Activated CD8-positive, alpha-beta T cell treated with anti-CD3 and anti-CD28 coated beads for 36 hours (primary cell): ENCODE data around the gene ZNF664. TPM values are rescaled to one million over a fixed set of nuclear protein-coding genes. Genes with fewer than 3 reads are reported as not detected.

ENCODE experiments used
- ATAC-seq: fragments of 200-7000 bp; cut with Tn5 transposase; one replicate; pipeline ENCODE4 v1.10.0; 2021; ENCODE audit warnings: mild to moderate bottlenecking, moderate library complexity
- CTCF ChIA-PET: fragments of 350-600 bp; sonication (Branson Sonifier 250); formaldehyde crosslinking; loops from one replicate; lab custom pipeline; 2021; ENCODE audit warnings: antibody characterized with exemption; lab: Charles Lee
- POLR2A ChIA-PET: fragments of 350-600 bp; sonication (Branson Sonifier 250); formaldehyde crosslinking; loops from one replicate; lab custom pipeline; 2021; ENCODE audit warnings: antibody characterized with exemption; lab: Charles Lee
- DNase-seq: peaks from one replicate; pipeline ENCODE4 v3.0.0-alpha.2; 2020
- H3K27ac Mint-ChIP-seq: one replicate; pipeline ENCODE4 v1.8.0; 2021; ENCODE audit warnings: mild to moderate bottlenecking, mixed read lengths
- H3K27me3 Mint-ChIP-seq: one replicate; pipeline ENCODE4 v1.8.0; 2021; ENCODE audit warnings: mixed read lengths
- H3K36me3 Mint-ChIP-seq: one replicate; pipeline ENCODE4 v1.8.0; 2021; ENCODE audit warnings: low read depth, mixed read lengths
- H3K4me1 Mint-ChIP-seq: one replicate; pipeline ENCODE4 v1.8.0; 2021; ENCODE audit warnings: low read depth, mixed read lengths
- H3K4me3 Mint-ChIP-seq: one replicate; pipeline ENCODE4 v1.8.0; 2021; ENCODE audit warnings: mild to moderate bottlenecking, moderate library complexity, mixed read lengths
- H3K9me3 Mint-ChIP-seq: one replicate; pipeline ENCODE4 v1.8.0; 2021; ENCODE audit warnings: mixed read lengths
- CTCF ChIP-seq: fragments of 200-600 bp; IDR thresholded peaks from one replicate; pipeline ENCODE4 v1.8.0; 2022; ENCODE audit warnings: antibody characterized with exemption, mild to moderate bottlenecking
- intact Hi-C: fragments of 100-400 bp; cut with micrococcal nuclease; formaldehyde crosslinking; loops from one replicate; pipeline ENCODE4 v1.10.0; 2022
- total RNA-seq, 2 experiments: library from RNA; stranded (reverse); gene quantifications; one replicate each; pipeline ENCODE4 v1.2.3, GENCODE V29; 2021

Gene ZNF664
- total RNA-seq, 2 experiments from 2014 or later: 52.9 to 53.4 TPM

GRCh38 chr12:124000111-124000510 is 27.1 kb downstream of the ZNF664 start:
- no peaks in the 10 kb centered on the region for H3K27me3 Mint-ChIP-seq
- peaks cover 5% of the 10 kb centered on the region for H3K36me3 Mint-ChIP-seq
- no peaks in the 10 kb centered on the region for H3K9me3 Mint-ChIP-seq
- H3K4me3 Mint-ChIP-seq: no peak overlapping the region
- CTCF ChIA-PET: interaction anchor here (0.8 to 1.9 kb wide), 3 partner anchors 15 to 95 kb away, joined by 3 to 5 read pairs (median 4); no protein-coding TSS in a partner anchor
- DNase-seq (no peak), ATAC-seq (no peak)
- H3K27ac Mint-ChIP-seq: no peak overlapping the region
- POLR2A ChIA-PET: interaction anchor here (0.9 to 1.4 kb wide), 2 partner anchors 13 to 31 kb away, joined by 3 read pairs; no protein-coding TSS in a partner anchor
- H3K4me1 Mint-ChIP-seq: peaks cover 13% of the 10 kb centered on the region
- TF ChIP-seq CTCF: no peak
- intact Hi-C loops: no loop called here

GRCh38 chr12:124001343-124001742 is 28.3 kb downstream of the ZNF664 start:
- no peak overlapping the region for H3K4me3 Mint-ChIP-seq
- POLR2A ChIA-PET: no interaction called here
- H3K4me1 Mint-ChIP-seq: peaks cover 11% of the 10 kb centered on the region
- no peak for DNase-seq
- ATAC-seq: no peak
- CTCF ChIA-PET: interaction anchor here (1.9 kb wide), 1 partner anchor 34 kb away, joined by 5 read pairs; no protein-coding TSS in a partner anchor
- intact Hi-C loops: no loop called here
- no peak overlapping the region for H3K27ac Mint-ChIP-seq
- peaks cover 13% of the 10 kb centered on the region for H3K36me3 Mint-ChIP-seq
- no peaks in the 10 kb centered on the region for H3K9me3 Mint-ChIP-seq
- H3K27me3 Mint-ChIP-seq: no peaks in the 10 kb centered on the region
- TF ChIP-seq CTCF: no peak

- ATAC-seq (no peak), DNase-seq (no peak)
- H3K27ac Mint-ChIP-seq: no peak overlapping the region
- H3K4me1 Mint-ChIP-seq: peaks cover 17% of the 10 kb centered on the region
- no peak for TF ChIP-seq CTCF
- H3K4me3 Mint-ChIP-seq: no peak overlapping the region
- peaks cover 18% of the 10 kb centered on the region for H3K36me3 Mint-ChIP-seq
- intact Hi-C loops: no loop called here
- no peaks in the 10 kb centered on the region for H3K27me3 Mint-ChIP-seq
- no peaks in the 10 kb centered on the region for H3K9me3 Mint-ChIP-seq
- POLR2A ChIA-PET: no interaction called here
- CTCF ChIA-PET: interaction anchor here (1.9 kb wide), 1 partner anchor 34 kb away, joined by 5 read pairs; no protein-coding TSS in a partner anchor
These were observed 29.1 kb downstream of the ZNF664 start for GRCh38 chr12:124002021-124002644.

- DNase-seq (no peak), ATAC-seq (no peak)
- no peak overlapping the region for H3K27ac Mint-ChIP-seq
- intact Hi-C loops: no loop called here
- H3K36me3 Mint-ChIP-seq: peaks cover 14% of the 10 kb centered on the region
- no peak overlapping the region for H3K4me3 Mint-ChIP-seq
- ChIA-PET POLR2A (no interaction called here), CTCF (no interaction called here)
- no peak for TF ChIP-seq CTCF
- no peaks in the 10 kb centered on the region for H3K9me3 Mint-ChIP-seq
- H3K4me1 Mint-ChIP-seq: peaks cover 17% of the 10 kb centered on the region
- H3K27me3 Mint-ChIP-seq: no peaks in the 10 kb centered on the region
These were observed 29.6 kb downstream of the ZNF664 start for GRCh38 chr12:124002654-124003053.

- intact Hi-C loops: no loop called here
- ATAC-seq (no peak), DNase-seq (no peak)
- Mint-ChIP-seq H3K9me3 (no peaks in the 10 kb centered on the region), H3K27ac (no peak overlapping the region), H3K27me3 (no peaks in the 10 kb centered on the region), H3K36me3 (peaks cover 17% of the 10 kb centered on the region), H3K4me1 (peaks cover 27% of the 10 kb centered on the region), H3K4me3 (no peak overlapping the region)
- CTCF ChIA-PET: interaction anchor here (0.6 to 1.5 kb wide), 3 partner anchors 10 to 28 kb away, joined by 3 to 5 read pairs (median 4); no protein-coding TSS in a partner anchor
- POLR2A ChIA-PET: no interaction called here
- no peak for TF ChIP-seq CTCF
These were observed 31.3 kb downstream of the ZNF664 start for GRCh38 chr12:124004233-124004875.
